ENCODE results near the gene MYORG.

DNA sequence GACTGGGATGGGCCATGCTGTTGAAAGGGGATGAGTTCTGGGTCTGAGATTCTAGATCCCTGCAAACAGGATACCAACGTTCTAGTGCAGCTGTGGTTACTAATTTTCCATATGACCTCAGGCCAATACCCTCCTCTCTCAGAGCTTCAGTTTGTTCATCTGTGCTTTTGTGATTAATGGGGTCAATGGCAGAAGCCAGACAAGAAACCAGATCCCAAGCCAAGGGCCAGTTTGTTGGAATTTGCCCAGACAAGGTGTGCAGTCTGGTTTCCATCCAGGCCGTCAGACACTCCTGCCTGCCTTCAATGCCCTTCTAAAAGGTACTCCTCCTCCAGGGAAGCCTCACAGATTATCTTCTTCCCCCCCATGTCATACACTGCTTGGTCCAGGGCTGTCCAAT lies 11.4 kb downstream of the MYORG start:
- TF ChIP-seq, protein P1, sequence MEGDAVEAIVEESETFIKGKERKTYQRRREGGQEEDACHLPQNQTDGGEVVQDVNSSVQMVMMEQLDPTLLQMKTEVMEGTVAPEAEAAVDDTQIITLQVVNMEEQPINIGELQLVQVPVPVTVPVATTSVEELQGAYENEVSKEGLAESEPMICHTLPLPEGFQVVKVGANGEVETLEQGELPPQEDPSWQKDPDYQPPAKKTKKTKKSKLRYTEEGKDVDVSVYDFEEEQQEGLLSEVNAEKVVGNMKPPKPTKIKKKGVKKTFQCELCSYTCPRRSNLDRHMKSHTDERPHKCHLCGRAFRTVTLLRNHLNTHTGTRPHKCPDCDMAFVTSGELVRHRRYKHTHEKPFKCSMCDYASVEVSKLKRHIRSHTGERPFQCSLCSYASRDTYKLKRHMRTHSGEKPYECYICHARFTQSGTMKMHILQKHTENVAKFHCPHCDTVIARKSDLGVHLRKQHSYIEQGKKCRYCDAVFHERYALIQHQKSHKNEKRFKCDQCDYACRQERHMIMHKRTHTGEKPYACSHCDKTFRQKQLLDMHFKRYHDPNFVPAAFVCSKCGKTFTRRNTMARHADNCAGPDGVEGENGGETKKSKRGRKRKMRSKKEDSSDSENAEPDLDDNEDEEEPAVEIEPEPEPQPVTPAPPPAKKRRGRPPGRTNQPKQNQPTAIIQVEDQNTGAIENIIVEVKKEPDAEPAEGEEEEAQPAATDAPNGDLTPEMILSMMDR (IDR thresholded peaks at IDR 0.05; ENCODE audit: low read length) = no peak
- no peak for TF ChIP-seq EZH2 (optimal IDR thresholded peaks at IDR 0.05; ENCODE audit: low read depth, low read length)

Measured in MM.1S (cell line).